Measurements from ENCODE around the gene KCNC3.

KCNC3 gene

GRCh38 chr19:50328224-50328872 lies 829 bp downstream of the KCNC3 start:
- Histone ChIP-seq H3K36me3 (replicated peaks) (no peaks in the 10 kb centered on the region), H3K9me3 (no peaks in the 10 kb centered on the region), H3K4me1 (peaks cover 5% of the 10 kb centered on the region), H3K27me3 (ENCODE audit: low read depth) (peaks cover 13% of the 10 kb centered on the region), H3K4me3 (no peak overlapping the region)
- peak in 1 of 2 experiments; percentile 26 for DNase-seq (ENCODE audit: low spot score in 2 of 2)
- in situ Hi-C loops (cut with MboI; ENCODE audit: low sequenced_read_pairs) = no loop called here

- peaks cover 13% of the 10 kb centered on the region for H3K27me3 ChIP-seq (ENCODE audit: low read depth)
- H3K4me3 ChIP-seq = no peak overlapping the region
- H3K36me3 ChIP-seq (replicated peaks) = no peaks in the 10 kb centered on the region
- in situ Hi-C loops (cut with MboI; ENCODE audit: low sequenced_read_pairs) = no loop called here
- peaks cover 5% of the 10 kb centered on the region for H3K4me1 ChIP-seq
- DNase-seq (ENCODE audit: low spot score in 2 of 2) = no peak
- H3K9me3 ChIP-seq = no peaks in the 10 kb centered on the region
Observed at GRCh38 chr19:50327461-50328223, 1.5 kb downstream of the KCNC3 start.

GRCh38 chr19:50327013-50327412 lies 2.2 kb downstream of the KCNC3 start:
- DNase-seq (ENCODE audit: low spot score in 2 of 2) = no peak
- Histone ChIP-seq H3K9me3 (no peaks in the 10 kb centered on the region), H3K27me3 (ENCODE audit: low read depth) (peaks cover 11% of the 10 kb centered on the region), H3K36me3 (replicated peaks) (no peaks in the 10 kb centered on the region), H3K4me3 (no peak overlapping the region), H3K4me1 (peaks cover 5% of the 10 kb centered on the region)
- in situ Hi-C loops (cut with MboI; ENCODE audit: low sequenced_read_pairs) = no loop called here

- H3K27me3 ChIP-seq (ENCODE audit: low read depth) = peaks cover 6% of the 10 kb centered on the region; the same call in 1 of the 2 replicates
- no peaks in the 10 kb centered on the region for H3K36me3 ChIP-seq (replicated peaks)
- no peak for DNase-seq (ENCODE audit: low spot score in 2 of 2)
- no peaks in the 10 kb centered on the region for H3K9me3 ChIP-seq
- in situ Hi-C loops (cut with MboI; ENCODE audit: low sequenced_read_pairs) = no loop called here
- peaks cover 5% of the 10 kb centered on the region for H3K4me1 ChIP-seq
- H3K4me3 ChIP-seq = no peak overlapping the region
Observed at GRCh38 chr19:50326101-50326664, 3.0 kb downstream of the KCNC3 start.

- Histone ChIP-seq H3K4me1 (peaks cover 5% of the 10 kb centered on the region), H3K4me3 (no peak overlapping the region), H3K27me3 (ENCODE audit: low read depth) (peaks cover 6% of the 10 kb centered on the region; the same call in 1 of the 2 replicates), H3K36me3 (replicated peaks) (no peaks in the 10 kb centered on the region), H3K9me3 (no peaks in the 10 kb centered on the region)
- in situ Hi-C loops (cut with MboI; ENCODE audit: low sequenced_read_pairs) = no loop called here
- DNase-seq (ENCODE audit: low spot score in 2 of 2) = peak; percentile 50 to 77
Observed at GRCh38 chr19:50325310-50326100, 3.7 kb downstream of the KCNC3 start.

- DNase-seq (ENCODE audit: low spot score in 2 of 2) = no peak
- no peaks in the 10 kb centered on the region for H3K4me1 ChIP-seq
- no peaks in the 10 kb centered on the region for H3K9me3 ChIP-seq
- in situ Hi-C loops (cut with MboI; ENCODE audit: low sequenced_read_pairs) = no loop called here
- no peaks in the 10 kb centered on the region for H3K36me3 ChIP-seq (replicated peaks)
- H3K27me3 ChIP-seq (ENCODE audit: low read depth) = peaks cover 8% of the 10 kb centered on the region
- no peak overlapping the region for H3K4me3 ChIP-seq
Observed at GRCh38 chr19:50324331-50324730, 4.8 kb downstream of the KCNC3 start.

GRCh38 chr19:50323782-50324133 lies 5.4 kb downstream of the KCNC3 start:
- Histone ChIP-seq H3K4me3 (no peak overlapping the region), H3K4me1 (no peaks in the 10 kb centered on the region), H3K27me3 (ENCODE audit: low read depth) (peaks cover 12% of the 10 kb centered on the region), H3K9me3 (no peaks in the 10 kb centered on the region), H3K36me3 (replicated peaks) (no peaks in the 10 kb centered on the region)
- DNase-seq (ENCODE audit: low spot score in 2 of 2) = no peak
- in situ Hi-C loops (cut with MboI; ENCODE audit: low sequenced_read_pairs) = no loop called here

GRCh38 chr19:50322931-50323781 lies 6.0 kb downstream of the KCNC3 start:
- H3K4me1 ChIP-seq = no peaks in the 10 kb centered on the region
- in situ Hi-C loops (cut with MboI; ENCODE audit: low sequenced_read_pairs) = no loop called here
- H3K4me3 ChIP-seq = no peak overlapping the region
- H3K27me3 ChIP-seq (ENCODE audit: low read depth) = peaks cover 12% of the 10 kb centered on the region
- H3K36me3 ChIP-seq (replicated peaks) = no peaks in the 10 kb centered on the region
- no peak for DNase-seq (ENCODE audit: low spot score in 2 of 2)
- H3K9me3 ChIP-seq = no peaks in the 10 kb centered on the region

GRCh38 chr19:50322234-50322633 lies 6.9 kb downstream of the KCNC3 start:
- no peaks in the 10 kb centered on the region for H3K9me3 ChIP-seq
- no peaks in the 10 kb centered on the region for H3K36me3 ChIP-seq (replicated peaks)
- DNase-seq (ENCODE audit: low spot score in 2 of 2) = no peak
- H3K4me3 ChIP-seq = no peak overlapping the region
- no peaks in the 10 kb centered on the region for H3K4me1 ChIP-seq
- H3K27me3 ChIP-seq (ENCODE audit: low read depth) = peaks cover 6% of the 10 kb centered on the region
- in situ Hi-C loops (cut with MboI; ENCODE audit: low sequenced_read_pairs) = no loop called here

- no peaks in the 10 kb centered on the region for H3K9me3 ChIP-seq
- in situ Hi-C loops (cut with MboI; ENCODE audit: low sequenced_read_pairs) = no loop called here
Observed at GRCh38 chr19:50321831-50322230, 7.3 kb downstream of the KCNC3 start.

GRCh38 chr19:50320596-50320995 lies 8.6 kb downstream of the KCNC3 start:
- Histone ChIP-seq H3K27me3 (ENCODE audit: low read depth) (peaks cover 16% of the 10 kb centered on the region), H3K9me3 (no peaks in the 10 kb centered on the region), H3K4me3 (no peak overlapping the region), H3K4me1 (no peaks in the 10 kb centered on the region), H3K36me3 (replicated peaks) (no peaks in the 10 kb centered on the region)
- no peak for DNase-seq (ENCODE audit: low spot score in 2 of 2)
- in situ Hi-C loops (cut with MboI; ENCODE audit: low sequenced_read_pairs) = no loop called here

More at GRCh38 chr19:50321831-50322230, 7.3 kb downstream of the KCNC3 start:
- no peaks in the 10 kb centered on the region for H3K4me1 ChIP-seq
- H3K27me3 ChIP-seq (ENCODE audit: low read depth) = peaks cover 6% of the 10 kb centered on the region
- H3K4me3 ChIP-seq = no peak overlapping the region
- DNase-seq (ENCODE audit: low spot score in 2 of 2) = no peak
- no peaks in the 10 kb centered on the region for H3K36me3 ChIP-seq (replicated peaks)

GRCh38 chr19:50320051-50320450 lies 9.1 kb downstream of the KCNC3 start:
- Histone ChIP-seq H3K36me3 (replicated peaks) (no peaks in the 10 kb centered on the region), H3K4me1 (no peaks in the 10 kb centered on the region), H3K27me3 (ENCODE audit: low read depth) (peaks cover 19% of the 10 kb centered on the region), H3K4me3 (no peak overlapping the region), H3K9me3 (no peaks in the 10 kb centered on the region)
- no peak for DNase-seq (ENCODE audit: low spot score in 2 of 2)
- in situ Hi-C loops (cut with MboI; ENCODE audit: low sequenced_read_pairs) = no loop called here

- Histone ChIP-seq H3K27me3 (ENCODE audit: low read depth) (peaks cover 27% of the 10 kb centered on the region), H3K4me3 (no peak overlapping the region), H3K36me3 (replicated peaks) (no peaks in the 10 kb centered on the region), H3K9me3 (no peaks in the 10 kb centered on the region), H3K4me1 (no peaks in the 10 kb centered on the region)
- DNase-seq (ENCODE audit: low spot score in 2 of 2) = no peak
- in situ Hi-C loops (cut with MboI; ENCODE audit: low sequenced_read_pairs) = no loop called here
Observed at GRCh38 chr19:50319156-50319555, 10.0 kb downstream of the KCNC3 start.

Data from HAP-1 (cell line).